IPS-NIHi11 (cell line): ENCODE measurements around the gene SLC2A10.

Experiments used
- DNase-seq: peaks from one replicate; pipeline ENCODE4 v3.0.0; 2012; ENCODE audit warnings: mixed read lengths, low spot score

Gene SLC2A10

DNA sequence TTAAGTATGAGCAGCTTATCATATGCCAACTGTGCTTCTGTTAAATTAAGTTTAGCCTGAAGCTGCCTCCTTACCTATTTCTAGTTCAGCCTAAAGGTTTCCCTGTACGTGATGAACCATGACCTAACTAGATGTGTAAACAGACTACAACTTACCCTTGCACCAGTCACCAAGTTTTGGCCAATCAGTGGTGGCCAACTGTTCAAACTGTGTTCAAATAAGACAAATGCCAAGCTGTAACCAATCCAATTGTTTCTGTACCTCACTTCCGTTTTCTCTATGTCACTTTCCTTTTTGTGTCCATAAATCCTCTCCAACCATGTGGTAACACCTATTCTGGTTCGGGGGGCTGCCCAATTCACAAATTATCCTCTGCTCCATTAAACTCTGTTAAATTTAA is 6.0 kb upstream of the SLC2A10 start:
- no peak for DNase-seq

DNA sequence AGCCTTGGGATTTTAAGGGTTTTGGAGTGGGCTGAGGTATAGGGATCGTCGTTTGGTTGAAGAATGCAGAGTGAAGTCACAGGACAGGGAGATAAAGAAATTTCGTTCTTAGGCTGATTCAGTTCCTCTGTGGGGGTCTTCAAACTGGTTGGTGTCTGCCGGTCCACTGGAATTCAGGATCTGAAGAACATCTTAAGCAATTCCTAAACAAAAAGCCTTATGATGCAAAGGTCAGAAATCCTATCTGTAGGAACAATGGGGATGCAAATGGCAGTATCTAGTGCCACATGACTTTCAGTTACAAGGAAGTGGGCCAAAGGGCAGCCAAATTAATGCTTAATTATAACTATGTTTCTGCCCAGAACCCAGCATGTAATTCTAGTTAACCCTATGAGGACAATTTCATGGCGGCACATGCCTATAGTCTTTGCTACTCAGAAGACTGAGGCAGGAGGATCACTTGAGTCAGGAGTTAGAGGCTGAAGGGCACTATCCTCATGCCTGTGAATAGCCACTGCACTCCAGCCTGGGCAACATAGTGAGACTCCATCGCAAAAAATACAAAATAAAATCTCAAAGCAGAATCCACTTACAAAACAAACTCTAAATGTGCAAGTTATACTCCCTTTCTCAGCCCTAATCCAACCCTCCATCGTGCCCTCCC is 4.6 kb upstream of the SLC2A10 start:
- DNase-seq = no peak

DNA sequence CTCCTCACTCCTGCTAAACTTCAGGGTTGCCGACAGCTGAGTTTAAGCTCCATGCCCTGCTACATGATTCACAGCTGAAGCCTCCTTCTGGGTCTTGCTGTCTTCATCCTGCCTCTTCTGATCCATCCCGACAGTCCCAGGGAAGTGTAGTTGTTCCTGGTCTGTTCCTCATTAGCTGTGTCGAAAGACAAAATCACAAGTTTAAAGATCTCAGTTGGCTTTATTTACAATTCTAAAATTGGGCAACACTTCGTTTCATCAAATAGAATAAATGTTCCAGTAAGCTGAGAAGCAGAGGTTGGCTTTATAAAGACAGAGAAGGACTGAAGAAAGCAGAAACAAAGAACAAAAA is 4.1 kb upstream of the SLC2A10 start:
- DNase-seq = no peak

DNA sequence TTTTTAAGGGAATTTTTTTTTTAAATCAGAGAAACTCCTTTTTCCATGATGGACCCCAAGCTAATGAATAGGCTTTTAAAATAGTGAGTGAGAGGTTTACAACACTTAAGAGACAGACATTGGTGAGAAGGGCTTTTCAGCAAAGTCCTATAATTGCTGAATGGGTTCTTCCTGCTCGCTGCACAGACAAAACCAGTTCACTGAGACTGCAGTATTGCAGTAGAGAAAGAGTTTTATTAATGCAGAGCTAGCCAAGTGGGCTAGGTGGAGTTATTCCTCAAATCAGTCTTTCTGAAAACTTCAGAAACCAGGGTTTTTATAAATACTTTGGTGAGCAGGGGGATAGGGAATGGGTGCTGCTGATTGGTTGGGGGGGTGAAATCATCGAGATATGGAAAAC is 3.2 kb upstream of the SLC2A10 start:
- DNase-seq = no peak

DNA sequence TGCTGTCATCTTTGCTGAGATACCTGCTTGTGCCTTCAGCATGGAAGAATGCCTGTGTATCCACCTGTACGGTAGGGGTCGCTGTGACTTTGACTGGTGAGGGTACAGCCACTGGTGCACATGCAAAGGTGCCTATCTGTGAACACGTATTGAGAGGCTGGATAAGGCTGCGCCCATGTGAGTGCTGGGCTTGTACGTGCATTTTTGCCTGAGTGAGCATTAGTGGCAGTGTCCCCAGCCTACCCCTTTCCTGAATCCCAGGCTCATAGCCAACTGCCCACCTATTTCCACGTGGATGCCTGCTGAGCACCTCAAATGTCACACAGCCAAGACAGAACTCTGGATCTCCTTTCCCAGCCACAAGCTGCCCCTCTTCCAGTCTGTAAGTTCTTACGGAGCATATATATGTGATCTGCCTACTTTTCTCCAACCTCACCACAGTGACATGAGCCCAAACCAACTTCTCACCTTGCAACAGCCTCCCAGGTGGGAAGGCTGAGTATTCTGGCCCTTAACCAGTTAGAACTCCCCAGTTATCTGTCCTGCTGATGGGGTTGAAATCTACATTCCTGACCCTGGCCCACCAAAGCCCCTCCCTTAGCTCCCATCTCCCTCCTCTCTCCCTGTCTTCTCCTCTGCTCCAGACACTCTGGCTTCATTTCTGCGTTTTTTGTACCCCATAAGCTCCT is 1.1 kb upstream of the SLC2A10 start:
- peak; percentile 48 for DNase-seq

DNA sequence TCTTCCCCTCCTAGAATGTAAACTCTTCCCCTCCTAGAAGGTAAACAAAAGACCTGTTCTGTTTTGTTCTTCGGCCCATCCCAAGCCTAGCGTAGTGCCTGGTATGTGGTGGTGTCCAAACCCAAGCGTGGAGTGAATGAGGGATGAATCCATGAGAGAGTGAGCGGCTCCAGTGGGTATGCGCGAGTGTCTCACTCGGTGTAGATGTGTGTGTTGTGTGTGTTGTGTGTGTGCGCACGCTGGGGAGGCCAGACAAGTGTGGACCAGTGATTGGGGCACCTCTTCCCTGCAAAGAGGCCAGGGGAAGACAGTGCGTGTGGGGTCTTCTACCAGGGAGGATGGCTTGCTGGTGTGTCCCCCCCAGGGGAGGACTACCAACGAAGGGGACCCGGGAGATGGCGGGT is 392 bp upstream of the SLC2A10 start:
- DNase-seq = no peak

DNA sequence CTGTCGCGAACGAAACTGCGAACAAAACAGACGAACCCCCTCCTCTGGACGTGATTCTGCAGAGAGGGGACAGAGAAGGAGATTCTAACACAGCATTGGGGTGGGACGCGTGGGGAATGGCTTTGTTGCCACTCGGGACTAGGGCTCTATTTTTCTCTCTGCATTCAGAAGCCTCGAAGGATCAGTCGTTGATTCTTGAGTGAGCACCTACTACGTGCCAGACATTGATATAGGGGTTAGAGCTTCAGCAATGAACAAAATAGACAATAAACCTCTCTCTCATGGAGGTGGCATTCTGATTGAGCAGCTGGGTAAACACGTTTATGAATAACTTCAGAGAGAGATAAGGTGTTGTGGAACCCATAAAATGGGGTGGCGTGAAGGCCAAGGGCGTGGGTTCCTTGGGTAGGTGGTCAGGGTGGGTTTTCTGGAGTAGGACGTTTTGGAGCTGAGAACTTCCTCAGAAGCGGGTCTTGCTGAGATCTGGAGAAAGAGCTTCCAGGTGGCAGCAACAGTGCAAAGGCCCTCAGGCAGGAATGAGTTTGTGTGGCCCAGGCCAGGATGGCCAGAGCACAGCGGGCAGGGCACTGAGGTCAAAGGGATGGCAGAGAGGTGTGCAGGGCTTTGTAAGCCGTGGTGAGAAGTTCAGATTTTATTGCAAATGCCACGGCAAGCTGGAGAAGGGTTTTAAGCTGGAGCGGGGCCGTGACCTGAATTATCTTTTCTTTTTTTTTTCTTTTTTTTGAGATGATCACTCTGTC is 884 bp downstream of the SLC2A10 start:
- DNase-seq = no peak

DNA sequence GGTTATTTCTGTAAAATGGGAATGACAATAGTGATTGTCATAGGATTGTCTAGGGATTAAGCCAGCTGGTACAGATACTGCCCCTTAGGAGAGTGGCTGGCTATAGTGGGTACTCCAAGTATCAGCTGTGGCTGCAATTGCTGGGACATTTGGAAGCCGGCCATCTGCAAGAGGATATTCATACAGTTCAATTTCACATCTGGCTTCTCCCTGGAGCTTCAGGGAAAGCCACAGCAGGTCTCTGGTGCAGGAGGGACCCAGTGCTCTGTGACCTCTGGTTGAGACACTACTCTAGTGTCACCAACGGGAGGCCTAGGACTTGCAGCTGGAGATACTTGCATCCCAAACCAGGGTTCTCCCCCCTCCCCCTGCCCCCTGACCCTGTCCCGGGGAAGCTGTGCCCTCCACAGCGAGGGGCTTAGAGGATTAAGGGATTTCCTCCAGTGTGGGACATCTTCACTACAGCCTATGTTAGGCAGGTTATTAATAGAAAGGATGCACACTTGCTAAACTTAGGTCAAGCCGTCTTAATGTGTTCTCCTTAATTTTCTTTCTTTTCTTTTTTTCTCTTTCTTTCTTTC is 2.7 kb downstream of the SLC2A10 start:
- DNase-seq = no peak

DNA sequence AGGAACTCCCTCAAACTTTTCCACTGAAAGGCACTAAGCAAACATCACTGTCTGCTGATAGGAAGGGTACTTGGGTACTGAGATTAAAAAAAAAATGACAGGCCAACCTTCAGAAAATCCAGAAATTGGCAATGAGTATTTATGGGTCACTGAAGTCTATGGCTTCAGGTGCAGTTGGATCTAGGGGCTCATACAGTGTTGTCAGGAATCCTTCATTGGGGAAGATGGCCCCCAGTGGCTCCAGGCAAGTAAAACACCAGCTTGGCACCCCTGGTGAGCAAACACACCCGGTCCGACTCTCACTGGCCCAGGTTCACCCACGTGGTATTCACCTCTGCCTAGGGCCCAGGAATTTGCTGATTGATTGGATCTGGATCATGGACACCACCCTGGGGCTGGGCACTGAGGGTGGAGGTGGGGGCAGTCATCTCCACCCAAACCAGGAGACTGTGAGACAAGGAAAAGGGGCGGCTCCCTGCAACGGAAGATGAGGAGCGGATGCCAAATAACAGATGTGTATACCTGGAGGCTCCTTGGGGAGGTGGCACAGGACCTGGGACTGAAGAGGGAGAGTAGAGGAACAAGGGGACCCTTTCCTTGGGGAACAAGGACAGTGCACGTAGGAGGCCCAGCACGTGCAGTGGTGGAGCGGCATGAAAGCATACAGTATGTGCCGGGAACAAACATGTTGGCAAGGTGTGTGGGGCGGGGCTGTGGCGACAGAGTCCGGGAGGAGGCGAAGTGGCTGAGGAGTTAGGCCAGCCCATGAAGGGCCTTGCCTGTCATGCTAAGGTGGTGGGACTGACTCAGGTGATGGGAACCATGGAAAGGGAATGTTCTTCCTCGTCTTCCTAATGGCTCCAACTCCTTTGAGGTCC is 4.7 kb downstream of the SLC2A10 start:
- DNase-seq = no peak

DNA sequence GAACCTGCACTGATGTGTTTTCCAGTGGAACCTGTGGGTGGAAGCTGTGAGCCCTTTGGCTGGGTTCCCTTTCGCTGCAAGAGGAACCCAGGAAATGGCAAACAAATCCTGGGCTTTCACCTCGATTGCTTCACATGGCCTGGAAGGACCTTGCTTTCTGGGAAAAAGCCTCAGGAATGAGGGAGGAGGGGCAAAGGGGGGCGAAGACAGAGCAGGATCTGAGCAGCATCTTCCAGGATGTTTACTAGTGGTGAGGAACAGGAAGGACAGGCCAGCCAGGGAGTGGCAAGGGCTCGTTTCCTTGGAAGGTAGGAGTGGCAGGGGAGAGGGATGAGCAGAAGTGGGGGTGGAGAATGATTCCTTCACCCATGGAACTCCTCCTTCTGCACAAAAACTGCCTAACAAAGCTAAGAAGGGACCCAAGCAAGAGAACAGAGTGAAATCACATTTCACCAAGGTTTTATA is 5.9 kb downstream of the SLC2A10 start:
- DNase-seq = peak; percentile 68

DNA sequence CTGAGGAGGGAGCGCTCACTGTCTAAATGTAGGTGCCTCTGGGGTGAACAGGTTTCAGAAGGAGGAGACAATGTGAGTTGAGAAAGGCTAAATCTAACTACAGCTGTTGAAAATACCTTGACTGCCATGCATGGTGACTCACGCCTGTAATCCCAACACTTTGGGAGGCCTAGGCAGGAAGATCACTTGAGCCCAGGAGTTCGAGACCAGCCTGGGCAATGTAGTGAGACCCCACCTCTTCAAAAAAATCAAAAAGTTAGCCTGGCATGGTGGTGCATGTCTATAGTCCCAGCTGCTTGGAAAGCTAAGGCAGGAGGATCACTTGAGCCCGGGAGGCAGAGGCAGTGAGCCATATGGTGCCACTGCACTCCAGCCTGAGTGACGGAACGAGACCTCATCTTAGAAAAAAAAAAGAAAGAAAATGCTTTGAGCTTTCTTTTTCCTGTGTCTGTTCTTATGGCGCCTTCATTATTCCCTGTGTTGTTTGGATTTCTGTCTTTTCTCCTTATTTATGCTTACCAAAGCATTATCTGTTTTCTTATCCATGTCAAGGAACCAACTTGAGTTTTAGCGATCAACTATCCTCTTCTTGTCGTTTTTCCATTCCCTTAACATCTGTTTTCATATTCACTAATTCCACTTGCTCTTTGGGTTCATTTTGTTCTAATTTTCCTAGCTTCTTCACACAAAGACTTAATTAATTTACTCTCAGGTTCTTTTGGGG is 8.5 kb downstream of the SLC2A10 start:
- DNase-seq = no peak

DNA sequence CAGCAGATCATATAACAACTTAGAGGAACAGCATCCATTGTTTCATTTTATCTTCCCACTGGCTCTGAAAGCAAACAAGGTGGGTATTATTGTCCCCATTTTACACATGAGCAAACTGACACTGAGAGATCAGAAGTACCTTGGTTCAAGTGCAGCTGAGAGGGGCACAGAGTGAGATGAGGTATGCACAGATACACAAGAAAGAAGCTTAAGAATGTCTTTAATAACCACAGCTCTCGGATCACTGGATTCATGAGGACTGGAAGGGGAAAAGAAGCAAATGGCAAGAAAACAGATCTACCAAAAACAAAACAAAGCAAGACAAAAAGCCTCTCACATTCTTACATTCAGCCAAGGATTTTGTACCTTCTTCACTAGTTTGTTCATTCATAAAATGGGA is 10.6 kb downstream of the SLC2A10 start:
- no peak for DNase-seq

DNA sequence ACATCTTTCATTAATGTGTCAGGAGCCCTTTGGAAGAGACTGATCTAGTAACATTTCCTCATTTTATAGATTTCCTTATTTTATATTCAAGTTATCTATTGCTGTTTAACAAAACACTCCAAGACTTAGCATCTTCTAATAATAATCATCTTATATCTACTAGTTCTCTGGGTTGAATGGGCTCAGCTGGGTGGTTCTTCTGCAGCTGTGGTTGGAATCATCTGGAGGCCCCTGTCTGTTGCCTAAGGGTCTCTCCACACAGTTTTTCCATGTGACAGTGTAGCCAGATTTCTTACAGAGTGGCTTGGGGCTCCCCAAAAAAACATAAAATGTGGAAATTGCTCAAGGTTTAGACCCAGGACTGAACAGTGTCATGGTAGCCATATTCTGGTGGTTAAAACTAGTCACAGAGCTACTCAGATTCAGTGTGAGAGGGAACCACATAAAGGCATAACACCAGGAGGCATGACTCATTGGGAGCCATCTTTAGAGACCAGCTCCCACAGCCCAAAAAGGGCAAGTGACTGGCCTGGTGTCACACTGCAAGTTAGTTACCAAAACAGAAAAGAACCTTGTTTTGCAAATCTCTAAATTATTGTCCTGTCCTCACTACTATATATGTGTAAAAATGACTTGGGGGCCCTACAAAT is 11.5 kb downstream of the SLC2A10 start:
- DNase-seq = no peak

DNA sequence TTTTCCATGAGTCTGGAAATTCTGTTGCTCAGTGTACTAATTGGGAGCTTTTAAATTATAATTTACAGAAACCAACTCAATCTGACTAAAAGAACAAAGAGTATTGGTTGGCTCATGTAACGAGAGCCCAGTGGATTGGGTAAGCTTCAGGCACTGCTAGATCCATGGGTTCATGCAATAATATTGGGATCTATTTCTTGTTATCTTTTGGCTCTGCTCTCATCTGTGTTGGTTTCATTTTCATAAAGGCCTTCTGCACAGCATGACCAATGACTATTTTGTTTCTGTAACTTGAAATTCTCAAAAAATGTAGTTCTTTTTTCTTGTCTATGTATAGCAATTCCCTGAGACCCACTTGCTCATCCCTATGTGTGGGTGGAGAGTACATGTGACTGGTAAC is 12.0 kb downstream of the SLC2A10 start:
- no peak for DNase-seq

DNA sequence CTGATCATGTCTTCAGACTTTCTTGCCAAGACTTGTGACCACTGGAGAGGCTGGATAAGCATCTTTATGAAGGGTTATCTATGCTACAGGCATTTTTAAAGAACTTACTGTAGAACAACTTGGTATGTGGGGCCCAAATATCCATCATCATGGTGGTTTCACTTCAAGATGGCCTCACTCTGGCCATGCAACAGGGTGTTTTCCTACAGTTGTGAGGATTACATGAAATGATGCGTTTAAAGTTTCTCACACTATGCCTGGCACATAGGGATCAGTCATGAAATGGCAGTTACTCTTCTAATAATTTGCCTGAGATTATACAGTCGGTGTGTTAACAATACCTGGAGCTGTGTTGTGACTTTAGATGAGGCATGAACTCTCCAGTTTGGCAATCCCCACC is 13.0 kb downstream of the SLC2A10 start:
- DNase-seq = no peak

DNA sequence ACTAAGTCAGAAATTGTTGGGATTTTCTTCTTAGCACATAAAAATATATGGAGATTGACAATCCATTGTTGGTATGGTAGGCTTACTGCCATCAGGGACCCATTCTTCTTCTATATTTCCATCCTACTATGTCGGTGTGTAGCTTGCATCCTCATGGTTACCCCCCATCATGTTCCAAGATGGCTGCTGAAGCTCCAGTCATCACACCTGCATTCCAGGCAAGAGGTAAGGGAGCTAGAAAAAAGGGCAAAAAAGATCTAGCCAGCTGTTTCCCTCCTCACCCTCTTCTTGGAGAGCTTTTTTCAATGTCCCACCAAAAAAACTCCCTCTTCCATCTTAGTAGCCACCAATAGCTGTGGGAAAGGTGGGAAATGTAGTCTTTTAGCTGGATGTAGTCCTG is 13.6 kb downstream of the SLC2A10 start:
- DNase-seq = no peak

DNA sequence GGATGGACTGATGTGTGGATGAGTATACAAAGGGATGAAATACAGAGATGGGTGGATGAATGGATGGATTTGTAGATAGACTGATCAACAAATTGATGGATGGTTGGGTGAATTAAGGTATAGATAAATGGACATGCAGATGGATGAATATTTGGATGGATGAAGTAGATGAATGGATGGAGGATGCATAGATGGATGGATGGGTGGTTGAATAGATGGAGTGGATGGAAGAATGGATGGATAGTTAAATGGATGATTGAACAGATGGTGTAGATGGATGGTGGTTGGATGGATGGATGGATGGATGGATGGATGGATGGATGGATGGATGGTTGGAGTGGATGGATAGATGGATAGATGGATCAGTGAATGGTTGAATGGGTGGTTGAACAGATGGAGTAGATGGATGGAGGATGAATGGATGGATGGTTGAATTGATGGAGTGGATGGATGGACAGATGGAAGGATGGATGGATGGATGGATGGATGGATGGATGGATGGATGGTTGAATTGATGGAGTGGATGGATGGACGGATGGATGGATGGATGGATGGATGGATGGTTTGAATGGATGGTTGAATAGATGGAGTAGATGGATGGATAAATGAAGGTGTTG is 15.0 kb downstream of the SLC2A10 start:
- no peak for DNase-seq

DNA sequence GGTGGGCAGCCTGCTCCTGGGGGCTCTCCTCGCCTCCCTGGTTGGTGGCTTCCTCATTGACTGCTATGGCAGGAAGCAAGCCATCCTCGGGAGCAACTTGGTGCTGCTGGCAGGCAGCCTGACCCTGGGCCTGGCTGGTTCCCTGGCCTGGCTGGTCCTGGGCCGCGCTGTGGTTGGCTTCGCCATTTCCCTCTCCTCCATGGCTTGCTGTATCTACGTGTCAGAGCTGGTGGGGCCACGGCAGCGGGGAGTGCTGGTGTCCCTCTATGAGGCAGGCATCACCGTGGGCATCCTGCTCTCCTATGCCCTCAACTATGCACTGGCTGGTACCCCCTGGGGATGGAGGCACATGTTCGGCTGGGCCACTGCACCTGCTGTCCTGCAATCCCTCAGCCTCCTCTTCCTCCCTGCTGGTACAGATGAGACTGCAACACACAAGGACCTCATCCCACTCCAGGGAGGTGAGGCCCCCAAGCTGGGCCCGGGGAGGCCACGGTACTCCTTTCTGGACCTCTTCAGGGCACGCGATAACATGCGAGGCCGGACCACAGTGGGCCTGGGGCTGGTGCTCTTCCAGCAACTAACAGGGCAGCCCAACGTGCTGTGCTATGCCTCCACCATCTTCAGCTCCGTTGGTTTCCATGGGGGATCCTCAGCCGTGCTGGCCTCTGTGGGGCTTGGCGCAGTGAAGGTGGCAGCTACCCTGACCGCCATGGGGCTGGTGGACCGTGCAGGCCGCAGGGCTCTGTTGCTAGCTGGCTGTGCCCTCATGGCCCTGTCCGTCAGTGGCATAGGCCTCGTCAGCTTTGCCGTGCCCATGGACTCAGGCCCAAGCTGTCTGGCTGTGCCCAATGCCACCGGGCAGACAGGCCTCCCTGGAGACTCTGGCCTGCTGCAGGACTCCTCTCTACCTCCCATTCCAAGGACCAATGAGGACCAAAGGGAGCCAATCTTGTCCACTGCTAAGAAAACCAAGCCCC is 16.0 kb downstream of the SLC2A10 start:
- DNase-seq = no peak

DNA sequence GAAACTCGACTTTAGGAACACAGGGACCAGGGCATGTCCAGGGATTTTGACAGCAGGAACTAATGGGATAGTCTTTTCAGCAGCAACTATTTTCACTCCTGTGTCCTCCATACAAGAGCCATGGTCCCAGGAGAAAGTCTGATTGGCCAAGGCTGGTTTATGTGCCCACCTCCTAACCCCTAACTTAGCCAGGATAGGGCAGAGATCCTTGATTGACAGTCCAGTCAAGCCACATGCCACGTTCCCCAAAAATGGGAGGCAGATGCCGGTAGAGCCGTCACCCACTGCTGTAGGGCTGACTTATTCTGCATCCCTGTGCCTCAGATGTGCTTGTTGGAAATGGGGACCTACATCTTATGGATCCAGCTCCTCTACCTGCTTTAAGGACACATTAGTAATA is 22.3 kb downstream of the SLC2A10 start:
- DNase-seq = peak; percentile 51
